Fibroblast of lung (primary cell): ENCODE results near the gene ALOX12B. TPM values are rescaled to one million over a fixed set of nuclear protein-coding genes. Genes with fewer than 3 reads are reported as not detected.

Source experiments
- DNase-seq, 2 donors: peaks; one replicate each; pipeline versions ENCODE4 v3.0.0 to v3.0.0-alpha.2; 2010; ENCODE audit warnings: low read depth in 2 of 2
- H2AFZ ChIP-seq: 2 replicates; pipeline ENCODE4 v1.5.1; 2012; ENCODE audit warnings: low read length, control low read depth, inconsistent platforms
- H3K27ac ChIP-seq: 2 replicates; pipeline ENCODE4 v1.5.1; 2011; ENCODE audit warnings: low read length, control low read depth; ENCODE audit not compliant: insufficient read depth
- H3K27me3 ChIP-seq: 2 replicates; pipeline ENCODE4 v1.5.1; 2011; ENCODE audit warnings: mild to moderate bottlenecking, low read length; ENCODE audit not compliant: control insufficient read depth, insufficient read depth
- H3K36me3 ChIP-seq: 2 replicates; pipeline ENCODE4 v1.5.1; 2011; ENCODE audit warnings: low read length; ENCODE audit not compliant: control insufficient read depth, insufficient read depth
- H3K4me1 ChIP-seq: 2 replicates; pipeline ENCODE4 v1.5.1; 2011; ENCODE audit warnings: low read length; ENCODE audit not compliant: control insufficient read depth, insufficient read depth; ENCODE audit errors: extremely low read depth
- H3K4me2 ChIP-seq: 2 replicates; pipeline ENCODE4 v1.5.1; 2011; ENCODE audit warnings: low read length, control low read depth; ENCODE audit not compliant: insufficient read depth; ENCODE audit errors: extremely low read depth
- H3K4me3 ChIP-seq, 4 experiments: fragments of 200-600 bp in 1 of 4; sonication (generic) in 1 of 4; replicated peaks in 1 of 4; 2 replicates each; pipeline ENCODE4 v1.5.1; 2011 to 2016; ENCODE audit warnings: low read length in 4 of 4, low read depth in 3 of 4, mild to moderate bottlenecking in 3 of 4, control low read depth in 2 of 4, inconsistent platforms in 1 of 4, mixed read lengths in 1 of 4; ENCODE audit not compliant: insufficient read depth in 1 of 4; ENCODE audit errors: control extremely low read depth in 1 of 4
- H3K79me2 ChIP-seq: 2 replicates; pipeline ENCODE4 v1.5.1; 2012; ENCODE audit warnings: mild to moderate bottlenecking, low read length, inconsistent platforms; ENCODE audit not compliant: control insufficient read depth, insufficient read depth
- H3K9ac ChIP-seq: 2 replicates; pipeline ENCODE4 v1.5.1; 2011; ENCODE audit warnings: mild to moderate bottlenecking, low read length, control low read depth; ENCODE audit not compliant: insufficient read depth
- H3K9me3 ChIP-seq: 2 replicates; pipeline ENCODE4 v1.5.1; 2012; ENCODE audit warnings: low read depth, low read length; ENCODE audit not compliant: control insufficient read depth, insufficient read depth
- H4K20me1 ChIP-seq: 2 replicates; pipeline ENCODE4 v1.5.1; 2011; ENCODE audit warnings: low read length; ENCODE audit not compliant: control insufficient read depth, insufficient read depth; ENCODE audit errors: extremely low read depth
- EZH2 ChIP-seq: IDR thresholded peaks from 2 replicates; pipeline ENCODE4 v1.5.1; 2012; ENCODE audit warnings: low read length, control low read depth, mild to moderate bottlenecking; ENCODE audit errors: missing control alignments
- polyA plus RNA-seq, 2 donors: library from polyadenylated mRNA; depleted of rRNA in 1 of 2; stranded (reverse) in 1 of 2; unstranded in 1 of 2; fragments of >200 nt; gene quantifications; 2 replicates each; pipeline ENCODE4 v1.2.1, GENCODE V29; 2011 to 2012; ENCODE audit warnings: missing spikeins in 1 of 2
- total RNA-seq: library from RNA; depleted of rRNA; stranded (reverse); fragments of >200 nt; gene quantifications from 2 replicates; pipeline ENCODE4 v1.2.1, GENCODE V29; 2014
- TF ChIP-seq, protein P1 (sequence below), 2 donors: IDR thresholded peaks in 1 of 2; conservative IDR thresholded peaks in 1 of 2; 1 replicate in 1 of 2; 2 replicates in 1 of 2; pipeline ENCODE4 v1.5.1; 2011 to 2012; ENCODE audit warnings: low read length in 2 of 2, control low read depth in 1 of 2, inconsistent platforms in 1 of 2, low read depth in 1 of 2, mild to moderate bottlenecking in 1 of 2

The ALOX12B gene
- total and polyA plus RNA-seq, 2 donors (not counting 1 experiment from before 2014, with no cell fraction given), result not detected

DNA sequence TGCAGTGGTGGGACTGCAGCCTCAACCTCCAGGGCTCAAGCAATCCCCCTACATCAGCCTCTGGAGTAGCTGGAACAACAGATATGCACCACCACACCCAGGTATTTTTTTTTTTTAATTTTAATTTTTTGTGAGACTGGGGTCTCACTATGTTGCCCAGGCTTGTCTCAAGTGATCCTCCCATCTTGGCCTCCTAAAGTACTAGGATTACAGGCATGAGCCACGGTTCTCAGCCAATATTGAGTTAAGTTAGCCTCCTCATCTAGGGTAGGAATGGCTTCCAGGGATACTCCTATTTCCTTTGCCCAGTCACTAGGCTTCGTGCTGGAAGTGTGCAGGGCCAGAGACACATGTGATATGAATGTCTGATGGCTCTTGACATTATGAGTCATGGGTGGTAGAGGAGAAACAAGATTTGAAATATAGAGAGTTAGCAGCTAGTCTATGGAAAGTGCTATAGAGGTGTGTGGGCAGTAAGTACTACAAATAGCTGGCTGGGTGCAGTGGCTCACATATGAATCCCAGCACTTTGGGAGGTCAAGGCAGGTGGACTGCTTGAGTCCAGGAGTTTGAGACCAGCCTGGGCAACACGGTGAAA, 44.4 kb upstream of the ALOX12B start:
- H3K36me3 ChIP-seq, result no peaks in the 10 kb centered on the region
- H2AFZ ChIP-seq, result no peak overlapping the region
- no peak overlapping the region for H3K4me3 ChIP-seq
- H3K9me3 ChIP-seq, result no peaks in the 10 kb centered on the region
- no peak overlapping the region for H3K9ac ChIP-seq
- no peak overlapping the region for H3K4me2 ChIP-seq
- H3K79me2 ChIP-seq, result no peaks in the 10 kb centered on the region
- TF ChIP-seq EZH2, result no peak
- TF ChIP-seq, protein P1, sequence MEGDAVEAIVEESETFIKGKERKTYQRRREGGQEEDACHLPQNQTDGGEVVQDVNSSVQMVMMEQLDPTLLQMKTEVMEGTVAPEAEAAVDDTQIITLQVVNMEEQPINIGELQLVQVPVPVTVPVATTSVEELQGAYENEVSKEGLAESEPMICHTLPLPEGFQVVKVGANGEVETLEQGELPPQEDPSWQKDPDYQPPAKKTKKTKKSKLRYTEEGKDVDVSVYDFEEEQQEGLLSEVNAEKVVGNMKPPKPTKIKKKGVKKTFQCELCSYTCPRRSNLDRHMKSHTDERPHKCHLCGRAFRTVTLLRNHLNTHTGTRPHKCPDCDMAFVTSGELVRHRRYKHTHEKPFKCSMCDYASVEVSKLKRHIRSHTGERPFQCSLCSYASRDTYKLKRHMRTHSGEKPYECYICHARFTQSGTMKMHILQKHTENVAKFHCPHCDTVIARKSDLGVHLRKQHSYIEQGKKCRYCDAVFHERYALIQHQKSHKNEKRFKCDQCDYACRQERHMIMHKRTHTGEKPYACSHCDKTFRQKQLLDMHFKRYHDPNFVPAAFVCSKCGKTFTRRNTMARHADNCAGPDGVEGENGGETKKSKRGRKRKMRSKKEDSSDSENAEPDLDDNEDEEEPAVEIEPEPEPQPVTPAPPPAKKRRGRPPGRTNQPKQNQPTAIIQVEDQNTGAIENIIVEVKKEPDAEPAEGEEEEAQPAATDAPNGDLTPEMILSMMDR (conservative IDR thresholded peaks at IDR 0.05 in 1 of 2, IDR thresholded peaks at IDR 0.05 in 1 of 2; ENCODE audit: low read depth in 1 of 2, low read length in 2 of 2), result no peak
- H3K27me3 ChIP-seq, result no peaks in the 10 kb centered on the region
- no peak overlapping the region for H3K27ac ChIP-seq
- H3K4me1 ChIP-seq, result no peaks in the 10 kb centered on the region
- peak in 1 of 2 donors; percentile 27 for DNase-seq
- H4K20me1 ChIP-seq, result no peaks in the 10 kb centered on the region

DNA sequence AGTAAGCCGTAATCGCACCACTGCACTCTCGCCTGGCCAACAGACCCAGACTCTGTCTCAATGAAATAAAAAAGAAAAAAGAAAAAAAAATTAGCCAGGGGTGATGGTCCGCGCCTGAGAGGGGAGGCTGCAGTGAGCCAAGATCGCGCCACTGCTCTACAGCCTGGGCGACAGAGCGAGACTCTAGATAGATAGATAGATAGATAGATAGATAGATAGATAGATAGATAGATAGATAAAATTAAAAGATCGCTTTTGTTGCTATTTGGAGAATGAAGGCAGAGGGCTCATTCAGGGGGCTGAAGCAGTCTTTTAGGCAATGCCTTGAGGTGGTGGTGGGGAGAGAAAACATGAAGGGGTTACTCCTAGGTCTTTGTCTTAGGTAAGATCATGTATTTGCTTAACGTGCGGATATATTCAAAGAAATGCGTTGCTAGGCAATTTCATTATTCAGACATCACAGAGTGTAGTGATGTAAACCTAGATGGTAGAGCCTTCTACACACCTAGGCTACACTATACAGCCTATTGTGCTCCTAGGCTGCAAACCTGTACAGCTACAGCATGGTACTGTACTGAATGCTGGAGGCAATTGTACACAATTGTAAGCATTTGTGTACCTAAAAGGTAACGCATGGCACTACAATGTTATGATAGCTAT, 40.7 kb upstream of the ALOX12B start:
- H3K4me1 ChIP-seq, result peaks cover 5% of the 10 kb centered on the region
- no peaks in the 10 kb centered on the region for H3K36me3 ChIP-seq
- no peak overlapping the region for H3K4me3 ChIP-seq
- TF ChIP-seq EZH2, result no peak
- TF ChIP-seq, protein P1 (conservative IDR thresholded peaks at IDR 0.05 in 1 of 2, IDR thresholded peaks at IDR 0.05 in 1 of 2; ENCODE audit: low read depth in 1 of 2, low read length in 2 of 2), result no peak
- no peak overlapping the region for H3K9ac ChIP-seq
- no peaks in the 10 kb centered on the region for H3K79me2 ChIP-seq
- H3K9me3 ChIP-seq, result no peaks in the 10 kb centered on the region
- H3K27ac ChIP-seq, result no peak overlapping the region
- H4K20me1 ChIP-seq, result no peaks in the 10 kb centered on the region
- no peaks in the 10 kb centered on the region for H3K27me3 ChIP-seq
- H2AFZ ChIP-seq, result no peak overlapping the region
- no peak overlapping the region for H3K4me2 ChIP-seq
- DNase-seq, result no peak

DNA sequence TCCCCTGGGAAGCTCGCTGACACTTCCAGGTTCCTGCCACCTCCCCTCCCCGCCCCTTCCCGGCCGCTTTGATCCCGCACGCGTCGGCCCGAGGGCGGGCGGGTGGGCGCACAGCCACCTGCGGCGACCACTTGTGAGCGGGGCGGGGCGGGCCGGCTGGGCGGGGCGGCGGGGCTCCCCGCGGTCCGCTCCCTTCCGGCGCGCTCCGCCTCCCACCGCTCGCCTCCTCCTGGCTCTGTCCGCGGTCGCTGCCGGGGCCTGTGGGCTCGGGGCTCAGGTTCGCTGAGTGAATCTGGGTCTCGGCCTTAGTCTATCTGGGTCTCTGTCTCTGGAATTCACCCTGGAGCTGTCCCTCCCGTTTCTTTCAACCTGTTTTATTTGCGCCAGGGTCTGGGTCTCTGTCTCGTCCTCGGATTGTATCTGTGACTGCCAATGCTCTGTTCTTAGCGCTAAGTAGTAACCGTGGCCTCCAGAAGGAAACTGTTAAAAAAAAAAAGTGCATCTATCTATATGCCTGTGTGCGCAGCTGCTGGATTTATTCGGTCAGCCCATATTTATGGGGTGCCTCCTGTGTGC, 39.1 kb upstream of the ALOX12B start:
- Histone ChIP-seq H3K9me3 (no peaks in the 10 kb centered on the region), H3K79me2 (no peaks in the 10 kb centered on the region), H3K4me1 (peaks cover 5% of the 10 kb centered on the region), H2AFZ (peak overlapping the region; percentile 94), H3K36me3 (no peaks in the 10 kb centered on the region), H3K4me3 (peak overlapping the region; percentile 62 to 90 (median 78)), H3K9ac (peak overlapping the region; percentile 38), H3K27me3 (no peaks in the 10 kb centered on the region), H4K20me1 (no peaks in the 10 kb centered on the region), H3K27ac (no peak overlapping the region), H3K4me2 (peak overlapping the region; percentile 94)
- peak; percentile 43 to 61 for DNase-seq
- TF ChIP-seq, protein P1 (conservative IDR thresholded peaks at IDR 0.05 in 1 of 2, IDR thresholded peaks at IDR 0.05 in 1 of 2; ENCODE audit: low read depth in 1 of 2, low read length in 2 of 2), result no peak
- no peak for TF ChIP-seq EZH2
